Astrocyte (in vitro differentiated cells and primary cell): ENCODE data around the gene CAMK1G.

ENCODE experiments used
- EZH2 ChIP-seq: IDR thresholded peaks from 2 replicates; pipeline ENCODE4 v1.6.1; 2012; ENCODE audit warnings: mild to moderate bottlenecking, low read length, inconsistent platforms; ENCODE audit not compliant: insufficient read depth
- TF ChIP-seq, protein P1 (sequence below): IDR thresholded peaks from 2 replicates; pipeline ENCODE4 v1.5.1; 2011; ENCODE audit warnings: low read depth, mild to moderate bottlenecking, inconsistent platforms, low read length, moderate library complexity; ENCODE audit not compliant: insufficient read depth

DNA sequence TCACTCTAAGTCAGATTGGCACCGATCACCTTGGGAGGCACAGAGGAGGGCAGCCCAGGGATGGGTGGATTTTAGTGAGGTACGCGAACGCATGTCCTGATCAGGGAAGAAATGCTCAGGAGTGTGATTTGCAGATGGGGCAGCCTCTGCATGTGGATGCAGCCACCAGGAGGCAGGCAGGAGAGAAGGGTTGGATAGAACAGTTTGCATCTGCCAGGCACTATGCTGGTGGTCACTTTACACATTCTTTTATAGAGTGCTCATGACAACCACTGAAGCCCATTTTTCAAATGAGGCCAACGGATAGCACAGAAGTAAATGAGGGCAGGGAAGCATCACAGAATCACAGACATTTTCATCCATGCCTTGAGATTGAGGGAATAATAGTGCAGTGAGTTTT is 63.0 kb downstream of the CAMK1G start:
- TF ChIP-seq, protein P1, sequence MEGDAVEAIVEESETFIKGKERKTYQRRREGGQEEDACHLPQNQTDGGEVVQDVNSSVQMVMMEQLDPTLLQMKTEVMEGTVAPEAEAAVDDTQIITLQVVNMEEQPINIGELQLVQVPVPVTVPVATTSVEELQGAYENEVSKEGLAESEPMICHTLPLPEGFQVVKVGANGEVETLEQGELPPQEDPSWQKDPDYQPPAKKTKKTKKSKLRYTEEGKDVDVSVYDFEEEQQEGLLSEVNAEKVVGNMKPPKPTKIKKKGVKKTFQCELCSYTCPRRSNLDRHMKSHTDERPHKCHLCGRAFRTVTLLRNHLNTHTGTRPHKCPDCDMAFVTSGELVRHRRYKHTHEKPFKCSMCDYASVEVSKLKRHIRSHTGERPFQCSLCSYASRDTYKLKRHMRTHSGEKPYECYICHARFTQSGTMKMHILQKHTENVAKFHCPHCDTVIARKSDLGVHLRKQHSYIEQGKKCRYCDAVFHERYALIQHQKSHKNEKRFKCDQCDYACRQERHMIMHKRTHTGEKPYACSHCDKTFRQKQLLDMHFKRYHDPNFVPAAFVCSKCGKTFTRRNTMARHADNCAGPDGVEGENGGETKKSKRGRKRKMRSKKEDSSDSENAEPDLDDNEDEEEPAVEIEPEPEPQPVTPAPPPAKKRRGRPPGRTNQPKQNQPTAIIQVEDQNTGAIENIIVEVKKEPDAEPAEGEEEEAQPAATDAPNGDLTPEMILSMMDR = peak; percentile 35
- no peak for TF ChIP-seq EZH2
